IMR-90 (cell line): Measurements from ENCODE around the gene FOSL2. TPM values are rescaled to one million over a fixed set of nuclear protein-coding genes. Genes with fewer than 3 reads are reported as not detected.

Experiments used
- ATAC-seq: fragments of 200-7000 bp; cut with Tn5 transposase; 2 replicates; pipeline ENCODE4 v1.9.1; 2020; ENCODE audit warnings: low read depth, mild to moderate bottlenecking, moderate library complexity
- BruUV-seq: library from RNA; stranded (reverse); fragments of 400-500 nt; replicated peaks from 2 replicates; lab custom pipeline; 2021; lab: Mats Ljungman, UMichigan
- CTCF ChIA-PET: fragments of 300-600 bp; formaldehyde crosslinking; extraction: SDS; loops from one replicate; lab custom pipeline; 2021; ENCODE audit warnings: antibody characterized with exemption; lab: Yijun Ruan, JAX
- POLR2A ChIA-PET: fragments of 300-600 bp; sonication (Branson Sonifier 250); formaldehyde crosslinking; loops from one replicate; lab custom pipeline; 2022; ENCODE audit warnings: antibody characterized with exemption; ENCODE audit not compliant: unreplicated experiment; lab: Charles Lee
- DNase-seq: peaks from one replicate; pipeline ENCODE4 v3.0.0; 2013
- H2AFZ ChIP-seq: replicated peaks from 2 replicates; pipeline ENCODE3; 2013; ENCODE audit warnings: low read length, mild to moderate bottlenecking; ENCODE audit not compliant: poor library complexity
- H2AK5ac ChIP-seq: 2 replicates; pipeline ENCODE4 v1.6.1; 2013; ENCODE audit warnings: low read depth, low read length, inconsistent platforms
- H2AK9ac ChIP-seq: replicated peaks from 2 replicates; pipeline ENCODE3; 2013; ENCODE audit warnings: mild to moderate bottlenecking, low read depth, low read length, moderate library complexity; ENCODE audit not compliant: poor library complexity
- H2BK120ac ChIP-seq: 2 replicates; pipeline ENCODE4 v1.6.1; 2013; ENCODE audit warnings: low read depth, low read length, inconsistent platforms
- H2BK15ac ChIP-seq: 3 replicates; pipeline ENCODE4 v1.6.1; 2013; ENCODE audit warnings: low read depth, low read length, inconsistent platforms
- H2BK20ac ChIP-seq: 2 replicates; pipeline ENCODE4 v1.6.1; 2013; ENCODE audit warnings: low read depth, mild to moderate bottlenecking, inconsistent platforms, low read length, moderate library complexity
- H2BK5ac ChIP-seq: 2 replicates; pipeline ENCODE4 v1.6.1; 2013; ENCODE audit warnings: mild to moderate bottlenecking, low read depth, low read length, inconsistent platforms; ENCODE audit not compliant: poor library complexity, severe bottlenecking
- H3K14ac ChIP-seq: replicated peaks from 2 replicates; pipeline ENCODE4 v1.6.1; 2013; ENCODE audit warnings: low read depth, low read length, inconsistent platforms
- H3K18ac ChIP-seq: 2 replicates; pipeline ENCODE4 v1.6.1; 2013; ENCODE audit warnings: low read depth, low read length, control low read depth
- H3K23ac ChIP-seq: 2 replicates; pipeline ENCODE4 v1.6.1; 2013; ENCODE audit warnings: low read depth, low read length, inconsistent platforms
- H3K27ac ChIP-seq: 2 replicates; pipeline ENCODE4 v1.5.1; 2013; ENCODE audit warnings: mild to moderate bottlenecking, control low read depth, low read length; ENCODE audit not compliant: insufficient read depth
- H3K27me3 ChIP-seq: 2 replicates; pipeline ENCODE4 v1.6.1; 2013; ENCODE audit warnings: low read length; ENCODE audit not compliant: control insufficient read depth, insufficient read depth
- H3K36me3 ChIP-seq: 2 replicates; pipeline ENCODE4 v1.6.1; 2013; ENCODE audit warnings: low read length, mixed read lengths; ENCODE audit not compliant: control insufficient read depth, insufficient read depth
- H3K4ac ChIP-seq: 2 replicates; pipeline ENCODE4 v1.6.1; 2013; ENCODE audit warnings: low read depth, low read length, inconsistent platforms
- H3K4me1 ChIP-seq: 2 replicates; pipeline ENCODE4 v1.6.1; 2013; ENCODE audit warnings: low read length, mixed read lengths; ENCODE audit not compliant: control insufficient read depth, insufficient read depth
- H3K4me2 ChIP-seq: 2 replicates; pipeline ENCODE4 v1.6.1; 2013; ENCODE audit warnings: low read depth, mild to moderate bottlenecking, control low read depth, low read length, moderate library complexity
- H3K4me3 ChIP-seq: 2 replicates; pipeline ENCODE4 v1.5.1; 2013; ENCODE audit warnings: low read depth, mild to moderate bottlenecking, control low read depth, low read length, moderate library complexity; ENCODE audit not compliant: insufficient read depth
- H3K56ac ChIP-seq: 2 replicates; pipeline ENCODE4 v1.6.1; 2013; ENCODE audit warnings: low read length, inconsistent platforms; ENCODE audit not compliant: insufficient read depth; ENCODE audit errors: extremely low read depth
- H3K79me1 ChIP-seq, 2 experiments: 2 replicates each; pipeline ENCODE4 v1.6.1; 2013; ENCODE audit warnings: low read length in 2 of 2, inconsistent platforms in 1 of 2, low read depth in 1 of 2
- H3K9ac ChIP-seq: 2 replicates; pipeline ENCODE4 v1.6.1; 2013; ENCODE audit warnings: low read depth, low read length, control low read depth
- H3K9me1 ChIP-seq: 2 replicates; pipeline ENCODE4 v1.6.1; 2013; ENCODE audit warnings: low read length, inconsistent platforms; ENCODE audit not compliant: insufficient read depth
- H3K9me3 ChIP-seq: 2 replicates; pipeline ENCODE4 v1.6.1; 2013; ENCODE audit warnings: low read length; ENCODE audit not compliant: control insufficient read depth, insufficient read depth
- H4K20me1 ChIP-seq: 2 replicates; pipeline ENCODE4 v1.6.1; 2013; ENCODE audit warnings: low read length, inconsistent platforms; ENCODE audit not compliant: insufficient read depth
- H4K5ac ChIP-seq: 2 replicates; pipeline ENCODE4 v1.6.1; 2013; ENCODE audit warnings: mild to moderate bottlenecking, low read depth, low read length, control low read depth
- H4K8ac ChIP-seq, 2 experiments: 2 replicates each; pipeline ENCODE4 v1.6.1; 2013; ENCODE audit warnings: low read depth in 2 of 2, low read length in 2 of 2, control low read depth in 1 of 2, inconsistent platforms in 1 of 2
- H4K91ac ChIP-seq: 2 replicates; pipeline ENCODE4 v1.6.1; 2013; ENCODE audit warnings: low read depth, low read length, inconsistent platforms; ENCODE audit not compliant: insufficient read depth
- CEBPB ChIP-seq: IDR thresholded peaks from 2 replicates; pipeline ENCODE4 v1.6.1; 2012; ENCODE audit warnings: low read depth, low read length, improper control_type of control experiment
- CHD1 ChIP-seq: IDR thresholded peaks from 2 replicates; pipeline ENCODE4 v1.6.1; 2012; ENCODE audit warnings: low read depth, low read length, improper control_type of control experiment
- FOS ChIP-seq: fragments of 150-350 bp; IDR thresholded peaks from 2 replicates; pipeline ENCODE4 v1.6.1; 2016; ENCODE audit warnings: low read depth, low read length
- MAZ ChIP-seq: IDR thresholded peaks from 2 replicates; pipeline ENCODE4 v1.6.1; 2012; ENCODE audit warnings: low read depth, mild to moderate bottlenecking, low read length, improper control_type of control experiment, moderate library complexity, borderline replicate concordance
- POLR2A ChIP-seq: IDR thresholded peaks from 2 replicates; pipeline ENCODE4 v1.6.1; 2012; ENCODE audit warnings: mild to moderate bottlenecking, low read depth, low read length
- RAD21 ChIP-seq: IDR thresholded peaks from 2 replicates; pipeline ENCODE4 v1.6.1; 2012; ENCODE audit warnings: low read length, improper control_type of control experiment
- RCOR1 ChIP-seq: IDR thresholded peaks from 2 replicates; pipeline ENCODE4 v1.6.1; 2012; ENCODE audit warnings: mild to moderate bottlenecking, low read length, improper control_type of control experiment; ENCODE audit not compliant: insufficient replicate concordance
- RFX5 ChIP-seq: IDR thresholded peaks from 2 replicates; pipeline ENCODE4 v1.8.0; 2012; ENCODE audit warnings: low read depth, mild to moderate bottlenecking, low read length, moderate library complexity
- SMC3 ChIP-seq: fragments of 150-350 bp; IDR thresholded peaks from 2 replicates; pipeline ENCODE4 v1.6.1; 2016; ENCODE audit warnings: low read depth, mild to moderate bottlenecking, antibody characterized with exemption, low read length, moderate library complexity
- USF2 ChIP-seq: fragments of 150-350 bp; IDR thresholded peaks from 2 replicates; pipeline ENCODE4 v1.6.1; 2017; ENCODE audit warnings: mild to moderate bottlenecking, antibody characterized with exemption, low read length, low read depth
- WGBS, 2 experiments: methylation state at CpG; one replicate each; pipeline versions ENCODE4 v1.1.5 to v1.1.7; 2013; ENCODE audit warnings: missing lambda C conversion rate in 2 of 2; ENCODE audit not compliant: insufficient read length in 1 of 2; ENCODE audit errors: extremely low coverage in 2 of 2; 5-methylcytosine and 5-hydroxymethylcytosine counted together
- dilution Hi-C: fragments of 300-500 bp; cut with HindIII; formaldehyde crosslinking; loops from one replicate; pipeline ENCODE4 v1.14.3; 2018; ENCODE audit warnings: low sequenced_read_pairs; ENCODE audit not compliant: unreplicated experiment
- in situ Hi-C: fragments of 300-500 bp; cut with MboI; formaldehyde crosslinking; loops from 3 replicates; pipeline ENCODE4 v1.14.3; 2019; ENCODE audit warnings: low sequenced_read_pairs, inconsistent platforms, mixed read lengths
- intact Hi-C: fragments of 100-400 bp; cut with micrococcal nuclease; formaldehyde crosslinking; loops from 2 replicates; pipeline ENCODE4 v1.10.0; 2022
- polyA plus RNA-seq, 3 experiments: library from polyadenylated mRNA; depleted of rRNA; stranded (reverse); fragments of >200 nt; gene quantifications; 2 replicates each; pipeline ENCODE4 v1.2.3, GENCODE V29; 2012; ENCODE audit warnings: low replicate concordance in 1 of 3
- total RNA-seq: library from RNA; depleted of rRNA; stranded (reverse); fragments of >200 nt; gene quantifications from 2 replicates; pipeline ENCODE4 v1.2.3, GENCODE V29; 2012

The FOSL2 gene
- total and polyA plus RNA-seq, 2 of the 4 experiments (the other 2 are of a cell fraction): 31.4 to 46.3 TPM

GRCh38 chr2:28377195-28377816 is 15.4 kb upstream of the FOSL2 start:
- dilution Hi-C loops (no loop called here), in situ Hi-C loops (no loop called here), intact Hi-C loops (no loop called here)
- H3K36me3 ChIP-seq: no peaks in the 10 kb centered on the region
- CTCF ChIA-PET: no interaction called here
- H2AK9ac ChIP-seq: no peak overlapping the region
- H2BK20ac ChIP-seq: no peak overlapping the region
- no peak overlapping the region for H3K4me3 ChIP-seq
- no peak overlapping the region for H3K14ac ChIP-seq
- 78% methylated on average over 3 of the region's 19 CpGs; no CpG with 5 or more reads in 1 of the 2 experiments for WGBS, 2 experiments
- no peak for ATAC-seq
- no peak overlapping the region for H2AFZ ChIP-seq
- no peak overlapping the region for H3K4ac ChIP-seq
- H2BK15ac ChIP-seq: no peak overlapping the region
- H3K56ac ChIP-seq: no peak overlapping the region
- TF ChIP-seq POLR2A (no peak), RFX5 (no peak), RAD21 (no peak), MAZ (no peak), SMC3 (no peak), CEBPB (no peak), FOS (no peak), USF2 (no peak), CHD1 (no peak), RCOR1 (no peak)
- H4K91ac ChIP-seq: no peak overlapping the region
- H3K9me1 ChIP-seq: peaks cover under 1% of the 10 kb centered on the region; the same call in 1 of the 2 replicates
- H2BK120ac ChIP-seq: no peak overlapping the region
- no peak overlapping the region for H3K18ac ChIP-seq
- no peaks in the 10 kb centered on the region for H3K79me1 ChIP-seq
- no peak for DNase-seq
- H4K8ac ChIP-seq: no peak overlapping the region
- no peaks in the 10 kb centered on the region for H3K4me1 ChIP-seq
- BruUV-seq: no TSS peak
- no peak overlapping the region for H2BK5ac ChIP-seq
- POLR2A ChIA-PET: no interaction called here
- no peak overlapping the region for H4K5ac ChIP-seq
- H3K4me2 ChIP-seq: no peak overlapping the region
- H4K20me1 ChIP-seq: no peaks in the 10 kb centered on the region
- H3K27ac ChIP-seq: no peak overlapping the region
- no peak overlapping the region for H3K9ac ChIP-seq
- no peak overlapping the region for H3K23ac ChIP-seq
- no peak overlapping the region for H2AK5ac ChIP-seq
- no peaks in the 10 kb centered on the region for H3K9me3 ChIP-seq
- H3K27me3 ChIP-seq: peaks cover 14% of the 10 kb centered on the region
